ENCODE measurements around the gene ZDHHC7. TPM values are rescaled to one million over a fixed set of nuclear protein-coding genes. Genes with fewer than 3 reads are reported as not detected.

ZDHHC7 gene
- total and polyA plus RNA-seq, 2 of the 8 experiments (the other 6 are each of a cell fraction or from before 2014, with no cell fraction given): 40.5 to 56.3 TPM

- Histone ChIP-seq H3K79me1 (ENCODE audit: low read depth, low read length) (no peaks in the 10 kb centered on the region), H3K9me3 (ENCODE audit: insufficient read depth in 2 of 2, low read depth in 1 of 2, low read length in 1 of 2) (no peaks in the 10 kb centered on the region), H3K14ac (ENCODE audit: insufficient read length) (no peak overlapping the region), H3K4me3 (ENCODE audit: extremely low read depth in 1 of 4, insufficient read depth in 2 of 4, low read depth in 3 of 4, low read length in 4 of 4) (no peak overlapping the region), H3K23me2 (ENCODE audit: low read depth, low read length) (no peaks in the 10 kb centered on the region), H2BK15ac (ENCODE audit: low read length) (no peak overlapping the region), H4K5ac (ENCODE audit: insufficient read length, low read depth, low read length) (no peak overlapping the region), H3K4ac (replicated peaks; ENCODE audit: insufficient read length, low read depth, low read length) (no peak overlapping the region), H3K4me1 (replicated peaks in 1 of 4; ENCODE audit: control insufficient read depth in 3 of 4, insufficient read depth in 4 of 4, low read length in 3 of 4) (no peaks in the 10 kb centered on the region), H2BK20ac (ENCODE audit: low read length) (no peak overlapping the region), H3K79me2 (ENCODE audit: control insufficient read depth in 1 of 2, insufficient read depth in 2 of 2, low read length in 2 of 2) (no peaks in the 10 kb centered on the region), H4K20me1 (replicated peaks in 1 of 2; ENCODE audit: control insufficient read depth in 1 of 2, insufficient read depth in 2 of 2, low read length in 2 of 2) (peaks cover 0 to 6% of the 10 kb centered on the region in 2 experiments), H2BK12ac (ENCODE audit: low read depth, low read length) (no peak overlapping the region), H3K9ac (replicated peaks in 1 of 4; ENCODE audit: extremely low read depth in 1 of 4, low read depth in 3 of 4, low read length in 3 of 4) (no peak overlapping the region), H4K91ac (replicated peaks; ENCODE audit: insufficient read length, low read length) (no peak overlapping the region), H3K36me3 (ENCODE audit: control insufficient read depth in 2 of 4, insufficient read depth in 4 of 4, low read length in 3 of 4) (no peaks in the 10 kb centered on the region), H3K18ac (ENCODE audit: extremely low read depth, low read length) (no peak overlapping the region), H2AFZ (ENCODE audit: low read length) (no peak overlapping the region), H2AK5ac (ENCODE audit: low read depth, low read length) (no peak overlapping the region), H3K56ac (replicated peaks; ENCODE audit: insufficient read length, low read depth, low read length) (no peak overlapping the region), H3K27me3 (replicated peaks in 1 of 4; ENCODE audit: control insufficient read depth in 3 of 4, extremely low read depth in 1 of 4, insufficient read depth in 3 of 4, low read length in 3 of 4) (no peaks in the 10 kb centered on the region), H3K23ac (ENCODE audit: insufficient read length) (no peak overlapping the region), H2BK5ac (ENCODE audit: low read depth, low read length) (no peak overlapping the region), H3K27ac (ENCODE audit: low read depth, low read length) (no peak overlapping the region), H4K8ac (ENCODE audit: extremely low read depth, insufficient read depth, low read length) (no peak overlapping the region), H3K4me2 (ENCODE audit: insufficient read depth in 1 of 2, low read depth in 2 of 2, low read length in 2 of 2) (no peak overlapping the region), H2BK120ac (replicated peaks; ENCODE audit: low read depth, low read length) (no peak overlapping the region)
- no peak for DNase-seq (ENCODE audit: low read depth in 1 of 2, low spot score in 2 of 2)
- 88% methylated on average over 6 of the region's 6 CpGs; no CpG with 5 or more reads in 1 of the 2 experiments for WGBS, 2 experiments (ENCODE audit: extremely low coverage in 1 of 2, insufficient coverage in 1 of 2, insufficient read length in 1 of 2, insufficient replicate concordance in 2 of 2, low coverage in 1 of 2, low lambda C conversion rate in 2 of 2, missing lambda C conversion rate in 1 of 2)
- CTCF ChIA-PET (ENCODE audit: partially characterized antibody): interaction anchor here (0.9 kb wide), 1 partner anchor 16 kb away, joined by 4 read pairs; no protein-coding TSS in a partner anchor
- POLR2A ChIA-PET (ENCODE audit: partially characterized antibody): no interaction called here
- no peak for FAIRE-seq
- TF ChIP-seq CTCF (IDR thresholded peaks at IDR 0.05; ENCODE audit: control extremely low read depth in 1 of 3, insufficient read depth in 1 of 3, low read depth in 1 of 3, low read length in 3 of 3) (no peak), CBX8 (IDR thresholded peaks at IDR 0.05; ENCODE audit: borderline replicate concordance, low read depth, low read length) (no peak), TEAD4 (IDR thresholded peaks at IDR 0.05; ENCODE audit: low read depth, low read length) (no peak), NRF1 (IDR thresholded peaks at IDR 0.05; ENCODE audit: low read depth, low read length) (no peak), TCF12 (IDR thresholded peaks at IDR 0.05; ENCODE audit: low read depth, low read length) (no peak), JUND (IDR thresholded peaks at IDR 0.05; ENCODE audit: low read length) (no peak), ATF3 (IDR thresholded peaks at IDR 0.05; ENCODE audit: insufficient read depth, low read depth, low read length) (no peak), TBP (IDR thresholded peaks at IDR 0.05; ENCODE audit: low read depth, low read length) (no peak), ATF2 (IDR thresholded peaks at IDR 0.05; ENCODE audit: low read length) (no peak), RBBP5 (IDR thresholded peaks at IDR 0.05; ENCODE audit: borderline replicate concordance, low read depth, low read length) (no peak)
Observed at GRCh38 chr16:85042167-85042526, 30.8 kb upstream of the ZDHHC7 start.

All from H1 (cell line).